HCT116 (cell line): ENCODE results near the gene CLPX.
A peak's percentile ranks its signal among the peaks of the same experiment; 100 is the strongest.

ENCODE experiments used
- CTCF ChIP-seq, 3 experiments: fragments of 200-600 bp in 1 of 3; sonication (generic) in 1 of 3; IDR thresholded peaks in 2 of 3; conservative IDR thresholded peaks in 1 of 3; 2 replicates each; pipeline ENCODE4 v1.5.1; 2012 to 2017; ENCODE audit warnings: low read depth in 2 of 3, low read length in 2 of 3, antibody characterized with exemption in 1 of 3, borderline replicate concordance in 1 of 3, control low read depth in 1 of 3, mild to moderate bottlenecking in 1 of 3, mixed read lengths in 1 of 3, mixed run types in 1 of 3, moderate library complexity in 1 of 3; ENCODE audit not compliant: insufficient read depth in 1 of 3
- JUND ChIP-seq: IDR thresholded peaks from 2 replicates; pipeline ENCODE4 v1.6.1; 2012
- POLR2A ChIP-seq: IDR thresholded peaks from 2 replicates; pipeline ENCODE4 v1.7.0; 2011; ENCODE audit warnings: borderline replicate concordance; ENCODE audit not compliant: insufficient read depth, insufficient read length; ENCODE audit errors: extremely low read depth
- POLR2AphosphoS5 ChIP-seq: IDR thresholded peaks from 2 replicates; pipeline ENCODE4 v1.6.1; 2011; ENCODE audit warnings: mild to moderate bottlenecking, low read depth, low read length, moderate library complexity
- RAD21 ChIP-seq: IDR thresholded peaks from 2 replicates; pipeline ENCODE4 v1.6.1; 2012; ENCODE audit warnings: low read depth, mild to moderate bottlenecking

DNA sequence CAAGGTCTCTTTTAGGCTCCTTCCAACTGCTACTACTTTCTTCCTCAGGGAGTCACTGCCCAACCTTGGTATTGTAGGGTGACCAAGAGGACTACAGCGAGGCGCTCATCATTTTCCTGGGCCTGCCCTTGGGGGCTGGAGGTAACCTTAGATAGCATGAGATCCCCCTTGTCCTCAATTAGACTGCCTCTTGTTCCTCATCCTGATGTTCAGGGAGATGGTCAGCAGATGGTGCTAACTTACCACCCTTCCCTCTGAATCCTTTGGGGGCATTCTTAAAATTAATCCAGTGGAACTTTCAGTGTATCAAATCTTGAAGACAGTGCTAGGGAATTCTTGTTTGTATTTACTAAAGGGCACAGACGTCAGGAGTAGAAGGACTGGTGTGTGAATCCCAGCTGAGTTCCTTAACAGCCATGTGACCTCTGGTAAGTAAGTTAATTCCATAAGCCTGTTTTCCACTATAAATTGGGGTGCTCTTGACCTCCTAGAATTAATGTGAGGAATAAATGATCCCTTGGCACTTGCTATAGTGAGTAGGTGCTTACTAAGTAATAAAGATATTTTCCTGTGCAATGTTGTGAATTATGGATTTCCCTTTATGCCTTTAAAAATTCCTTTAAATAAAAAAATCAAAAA is 4.1 kb upstream of the CLPX start:
- TF ChIP-seq JUND (no peak), RAD21 (peak; percentile 95), POLR2A (no peak), CTCF (IDR thresholded peaks at IDR 0.05 in 2 of 3, conservative IDR thresholded peaks at IDR 0.05 in 1 of 3; ENCODE audit: borderline replicate concordance in 1 of 3, insufficient read depth in 1 of 3, low read depth in 2 of 3, low read length in 2 of 3) (peak; percentile 72 to 92 (median 89)), POLR2AphosphoS5 (no peak)
